Transverse colon (tissue), 3 donors: ENCODE results near the gene NLE1.

ENCODE experiments used
- EP300 ChIP-seq: sonication (generic); formaldehyde crosslinking; IDR thresholded peaks from one replicate; pipeline ENCODE4 v1.6.1; 2017; ENCODE audit warnings: antibody characterized with exemption, low read depth
- POLR2A ChIP-seq: fragments of 450-650 bp; IDR thresholded peaks from one replicate; pipeline ENCODE4 v1.6.1; 2016; ENCODE audit warnings: antibody characterized with exemption, mild to moderate bottlenecking, moderate library complexity
- TF ChIP-seq, protein P1 (sequence below), 5 experiments: fragments of 200-600 bp in 3 of 5; fragments of 450-650 bp in 2 of 5; sonication (generic) in 3 of 5; IDR thresholded peaks; 1 replicate in 2 of 5; 2 replicates in 3 of 5; pipeline ENCODE4 v1.5.1; 2016 to 2017; ENCODE audit warnings: antibody characterized with exemption in 5 of 5, inconsistent platforms in 3 of 5, mild to moderate bottlenecking in 2 of 5, moderate library complexity in 1 of 5

GRCh38 chr17:35160354-35161201 is 18.5 kb upstream of the NLE1 start:
- TF ChIP-seq EP300 (no peak), POLR2A (no peak)
- TF ChIP-seq, protein P1, sequence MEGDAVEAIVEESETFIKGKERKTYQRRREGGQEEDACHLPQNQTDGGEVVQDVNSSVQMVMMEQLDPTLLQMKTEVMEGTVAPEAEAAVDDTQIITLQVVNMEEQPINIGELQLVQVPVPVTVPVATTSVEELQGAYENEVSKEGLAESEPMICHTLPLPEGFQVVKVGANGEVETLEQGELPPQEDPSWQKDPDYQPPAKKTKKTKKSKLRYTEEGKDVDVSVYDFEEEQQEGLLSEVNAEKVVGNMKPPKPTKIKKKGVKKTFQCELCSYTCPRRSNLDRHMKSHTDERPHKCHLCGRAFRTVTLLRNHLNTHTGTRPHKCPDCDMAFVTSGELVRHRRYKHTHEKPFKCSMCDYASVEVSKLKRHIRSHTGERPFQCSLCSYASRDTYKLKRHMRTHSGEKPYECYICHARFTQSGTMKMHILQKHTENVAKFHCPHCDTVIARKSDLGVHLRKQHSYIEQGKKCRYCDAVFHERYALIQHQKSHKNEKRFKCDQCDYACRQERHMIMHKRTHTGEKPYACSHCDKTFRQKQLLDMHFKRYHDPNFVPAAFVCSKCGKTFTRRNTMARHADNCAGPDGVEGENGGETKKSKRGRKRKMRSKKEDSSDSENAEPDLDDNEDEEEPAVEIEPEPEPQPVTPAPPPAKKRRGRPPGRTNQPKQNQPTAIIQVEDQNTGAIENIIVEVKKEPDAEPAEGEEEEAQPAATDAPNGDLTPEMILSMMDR (IDR thresholded peaks at IDR 0.05), result no peak
